GM18907 (cell line): ENCODE data around the gene MATR3.
"Not testable (repeated sequence)": the region's sequence is repeated elsewhere in the genome, so short reads cannot be mapped to it uniquely, and the experiment has no call there.

Experiments
- ATAC-seq: cut with Tn5 transposase; IDR thresholded peaks from one replicate; pipeline ENCODE4 v1.9.1; 2021; ENCODE audit warnings: mild to moderate bottlenecking, moderate library complexity; ENCODE audit not compliant: unreplicated experiment

MATR3 gene

GRCh38 chr5:139296862-139297326 lies 3.4 kb downstream of the MATR3 start:
- ATAC-seq: no peak

GRCh38 chr5:139297439-139298133 lies 4.0 kb downstream of the MATR3 start:
- ATAC-seq: no peak

GRCh38 chr5:139298242-139298641 lies 4.7 kb downstream of the MATR3 start:
- no peak for ATAC-seq

- ATAC-seq: no peak
Measured at GRCh38 chr5:139299486-139299885, 5.9 kb downstream of the MATR3 start.

GRCh38 chr5:139301808-139302499 lies 8.4 kb downstream of the MATR3 start:
- no peak for ATAC-seq

GRCh38 chr5:139304391-139305324 lies 11.1 kb downstream of the MATR3 start:
- no peak for ATAC-seq

GRCh38 chr5:139306197-139306596 lies 12.7 kb downstream of the MATR3 start:
- ATAC-seq: no peak

- no peak for ATAC-seq
Measured at GRCh38 chr5:139306628-139307379, 13.3 kb downstream of the MATR3 start.

- no peak for ATAC-seq
Measured at GRCh38 chr5:139308797-139309196, 15.3 kb downstream of the MATR3 start.

GRCh38 chr5:139310715-139311186 lies 17.2 kb downstream of the MATR3 start:
- ATAC-seq: not testable (repeated sequence)

- ATAC-seq: no peak
Measured at GRCh38 chr5:139312075-139312474, 18.5 kb downstream of the MATR3 start.

- no peak for ATAC-seq
Measured at GRCh38 chr5:139314276-139314675, 20.7 kb downstream of the MATR3 start.

GRCh38 chr5:139315056-139315615 lies 21.6 kb downstream of the MATR3 start:
- ATAC-seq: no peak

GRCh38 chr5:139335811-139336210 lies 42.3 kb downstream of the MATR3 start:
- ATAC-seq: no peak

GRCh38 chr5:139340051-139340450 lies 46.5 kb downstream of the MATR3 start:
- no peak for ATAC-seq

- no peak for ATAC-seq
Measured at GRCh38 chr5:139341187-139341688, 47.7 kb downstream of the MATR3 start.

- ATAC-seq: peak; percentile 90
Measured at GRCh38 chr5:139341689-139342422, 48.3 kb downstream of the MATR3 start, which contains the start of gene PAIP2. TSS of gene PAIP2 (plus strand) at chr5:139341854. CDS start at chr5:139363785, 21,931 bp downstream.

- no peak for ATAC-seq
Measured at GRCh38 chr5:139342423-139342723, 48.8 kb downstream of the MATR3 start.

GRCh38 chr5:139343476-139343875 lies 49.9 kb downstream of the MATR3 start:
- no peak for ATAC-seq
